Measurements from ENCODE around the gene TPPP.

TPPP gene

GRCh38 chr5:665956-666711 is 27.0 kb downstream of the TPPP start:
- H2AFZ ChIP-seq (ENCODE audit: low read length) = no peak overlapping the region
- no peaks in the 10 kb centered on the region for H4K20me1 ChIP-seq (ENCODE audit: insufficient read depth, low read length, poor library complexity, severe bottlenecking)
- no peaks in the 10 kb centered on the region for H3K9me3 ChIP-seq (ENCODE audit: insufficient read depth, low read depth, low read length)
- H3K79me2 ChIP-seq (ENCODE audit: insufficient read depth, low read length) = no peaks in the 10 kb centered on the region
- H3K4me3 ChIP-seq (ENCODE audit: low read length, poor library complexity, severe bottlenecking) = no peak overlapping the region
- TF ChIP-seq EZH2phosphoT487 (IDR thresholded peaks at IDR 0.05; ENCODE audit: borderline replicate concordance) (no peak), CTCF (conservative IDR thresholded peaks at IDR 0.05; ENCODE audit: low read length) (no peak)
- peaks cover 28% of the 10 kb centered on the region; the same call in 1 of the 2 replicates for H3K36me3 ChIP-seq (ENCODE audit: insufficient read depth, low read length)
- no peak overlapping the region for H3K9ac ChIP-seq (ENCODE audit: low read depth, low read length, poor library complexity, severe bottlenecking)
- no peak overlapping the region for H3K4me2 ChIP-seq (ENCODE audit: low read depth, low read length, poor library complexity, severe bottlenecking)
- no peaks in the 10 kb centered on the region for H3K9me2 ChIP-seq (replicated peaks; ENCODE audit: low read depth, low read length)
- peaks cover 4% of the 10 kb centered on the region; the same call in 1 of the 2 replicates for H3F3A ChIP-seq (ENCODE audit: low read depth)
- H3K4me1 ChIP-seq (ENCODE audit: insufficient read depth, low read length, poor library complexity, severe bottlenecking) = no peaks in the 10 kb centered on the region
- no peaks in the 10 kb centered on the region for H3K27me3 ChIP-seq (ENCODE audit: insufficient read depth, low read length, poor library complexity, severe bottlenecking)

GRCh38 chr5:665541-665955 is 27.6 kb downstream of the TPPP start:
- H3K79me2 ChIP-seq (ENCODE audit: insufficient read depth, low read length) = no peaks in the 10 kb centered on the region
- no peaks in the 10 kb centered on the region for H3K9me3 ChIP-seq (ENCODE audit: insufficient read depth, low read depth, low read length)
- no peak overlapping the region for H2AFZ ChIP-seq (ENCODE audit: low read length)
- no peak overlapping the region for H3K4me2 ChIP-seq (ENCODE audit: low read depth, low read length, poor library complexity, severe bottlenecking)
- peaks cover 4% of the 10 kb centered on the region; the same call in 1 of the 2 replicates for H3F3A ChIP-seq (ENCODE audit: low read depth)
- no peak overlapping the region for H3K4me3 ChIP-seq (ENCODE audit: low read length, poor library complexity, severe bottlenecking)
- no peak overlapping the region for H3K9ac ChIP-seq (ENCODE audit: low read depth, low read length, poor library complexity, severe bottlenecking)
- H3K27me3 ChIP-seq (ENCODE audit: insufficient read depth, low read length, poor library complexity, severe bottlenecking) = no peaks in the 10 kb centered on the region
- peaks cover 28% of the 10 kb centered on the region; the same call in 1 of the 2 replicates for H3K36me3 ChIP-seq (ENCODE audit: insufficient read depth, low read length)
- H3K9me2 ChIP-seq (replicated peaks; ENCODE audit: low read depth, low read length) = no peaks in the 10 kb centered on the region
- no peaks in the 10 kb centered on the region for H4K20me1 ChIP-seq (ENCODE audit: insufficient read depth, low read length, poor library complexity, severe bottlenecking)
- H3K4me1 ChIP-seq (ENCODE audit: insufficient read depth, low read length, poor library complexity, severe bottlenecking) = no peaks in the 10 kb centered on the region
- TF ChIP-seq EZH2phosphoT487 (IDR thresholded peaks at IDR 0.05; ENCODE audit: borderline replicate concordance) (no peak), CTCF (conservative IDR thresholded peaks at IDR 0.05; ENCODE audit: low read length) (no peak)

GRCh38 chr5:664994-665360 is 28.2 kb downstream of the TPPP start:
- H3F3A ChIP-seq (ENCODE audit: low read depth) = peaks cover 4% of the 10 kb centered on the region; the same call in 1 of the 2 replicates
- H3K36me3 ChIP-seq (ENCODE audit: insufficient read depth, low read length) = peaks cover 28% of the 10 kb centered on the region; the same call in 1 of the 2 replicates
- H3K9ac ChIP-seq (ENCODE audit: low read depth, low read length, poor library complexity, severe bottlenecking) = no peak overlapping the region
- H3K4me3 ChIP-seq (ENCODE audit: low read length, poor library complexity, severe bottlenecking) = no peak overlapping the region
- H2AFZ ChIP-seq (ENCODE audit: low read length) = no peak overlapping the region
- H4K20me1 ChIP-seq (ENCODE audit: insufficient read depth, low read length, poor library complexity, severe bottlenecking) = no peaks in the 10 kb centered on the region
- H3K4me2 ChIP-seq (ENCODE audit: low read depth, low read length, poor library complexity, severe bottlenecking) = no peak overlapping the region
- no peaks in the 10 kb centered on the region for H3K9me2 ChIP-seq (replicated peaks; ENCODE audit: low read depth, low read length)
- no peaks in the 10 kb centered on the region for H3K9me3 ChIP-seq (ENCODE audit: insufficient read depth, low read depth, low read length)
- no peaks in the 10 kb centered on the region for H3K79me2 ChIP-seq (ENCODE audit: insufficient read depth, low read length)
- no peaks in the 10 kb centered on the region for H3K27me3 ChIP-seq (ENCODE audit: insufficient read depth, low read length, poor library complexity, severe bottlenecking)
- peaks cover 4% of the 10 kb centered on the region for H3K4me1 ChIP-seq (ENCODE audit: insufficient read depth, low read length, poor library complexity, severe bottlenecking)
- no peak for TF ChIP-seq EZH2phosphoT487 (IDR thresholded peaks at IDR 0.05; ENCODE audit: borderline replicate concordance)
- no peak for TF ChIP-seq CTCF (conservative IDR thresholded peaks at IDR 0.05; ENCODE audit: low read length)

Measured in Loucy (cell line).